HG03354 (cell line): ENCODE measurements around the gene MAD1L1.

Experiments used
- ATAC-seq: cut with Tn5 transposase; IDR thresholded peaks from one replicate; pipeline ENCODE4 v1.9.1; 2021; ENCODE audit warnings: mild to moderate bottlenecking; ENCODE audit not compliant: unreplicated experiment, poor library complexity, severe bottlenecking

Gene MAD1L1

DNA sequence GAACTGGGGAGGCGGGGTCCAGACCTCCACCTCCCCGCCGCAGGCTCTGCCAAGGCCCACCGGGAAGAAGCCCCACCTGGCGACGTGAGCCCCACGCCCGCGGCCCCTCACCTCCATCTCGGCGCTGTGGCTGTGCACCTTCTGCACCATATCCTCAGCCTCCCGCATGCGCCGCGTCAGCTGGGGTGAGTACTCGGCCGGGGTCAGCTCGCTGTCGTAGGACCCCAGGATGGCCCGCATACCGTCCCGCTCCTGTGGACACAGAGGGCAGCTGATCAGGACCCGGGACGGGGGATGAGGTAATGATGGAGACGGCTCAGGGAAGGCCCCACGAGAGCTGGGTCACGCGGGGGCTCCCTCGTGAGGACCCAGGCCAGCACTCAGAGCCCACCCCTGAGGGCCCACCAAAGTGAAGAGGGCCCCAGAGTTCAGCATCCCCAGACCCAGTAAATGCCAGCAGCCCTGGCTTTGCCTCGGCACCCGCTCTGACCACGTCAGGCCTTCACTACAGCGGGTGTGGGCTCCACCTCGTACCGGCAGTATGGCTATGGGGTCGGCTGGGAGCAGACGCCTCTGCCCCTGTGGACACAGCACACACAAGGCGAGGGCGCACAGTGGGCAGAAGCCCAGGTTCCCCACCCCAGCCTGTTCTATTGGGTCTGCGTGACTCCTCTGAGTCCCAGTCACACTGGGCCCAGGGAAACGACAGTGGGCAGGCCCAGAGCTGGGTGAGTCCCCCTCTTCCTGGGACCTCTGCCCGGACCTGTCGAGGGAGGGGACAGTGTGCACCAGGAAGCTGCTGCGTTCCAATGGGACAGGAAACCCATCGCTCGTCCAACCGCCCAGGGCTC lies 218.1 kb downstream of the MAD1L1 start:
- ATAC-seq = no peak

DNA sequence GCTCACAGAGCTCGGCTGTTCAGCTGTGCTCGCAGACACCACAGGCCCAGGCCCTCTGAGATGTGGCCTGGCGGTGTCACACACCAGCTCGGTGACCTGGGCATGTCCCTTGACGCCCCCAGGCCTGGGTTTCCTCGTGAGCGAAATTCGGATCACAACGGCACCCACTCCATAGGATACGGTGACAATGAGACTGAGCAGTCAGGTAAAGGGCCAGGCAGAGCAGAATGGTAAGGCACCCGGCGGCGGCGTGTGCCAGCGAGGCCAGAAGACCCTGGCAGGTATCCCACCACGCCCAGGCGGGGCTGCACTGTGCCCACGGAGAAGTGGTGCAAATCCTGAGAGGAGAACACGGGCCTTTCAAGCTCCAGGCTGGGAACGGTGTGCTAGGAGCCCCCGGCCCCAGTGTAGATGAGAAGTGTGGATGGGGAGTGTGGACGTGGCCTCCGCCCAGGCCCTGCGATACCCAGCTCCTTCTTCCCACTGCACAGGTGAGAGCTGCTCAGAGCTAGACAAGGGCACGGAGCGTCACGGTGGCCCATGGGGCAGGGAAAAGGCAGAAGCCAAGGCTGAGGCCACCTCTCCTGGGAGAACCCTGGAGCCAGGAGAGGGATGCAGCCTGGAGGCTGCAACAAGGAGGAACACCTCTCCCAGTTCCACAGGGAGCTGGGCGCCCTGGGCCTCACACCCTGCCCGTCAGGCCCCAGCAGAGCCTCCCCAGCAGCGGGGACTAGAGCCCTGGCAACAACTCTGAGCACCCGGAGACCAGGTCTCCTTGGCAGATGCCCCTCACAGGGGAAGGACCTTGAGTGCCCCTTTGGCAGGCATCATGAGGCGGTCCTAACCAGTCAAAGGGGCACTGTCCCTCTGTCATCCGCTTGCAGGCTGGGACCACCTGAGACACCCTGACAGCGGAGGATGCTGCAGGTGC lies 219.1 kb downstream of the MAD1L1 start:
- ATAC-seq = no peak

- no peak for ATAC-seq
Observed at GRCh38 chr7:2012981-2013380, 219.8 kb downstream of the MAD1L1 start.

DNA sequence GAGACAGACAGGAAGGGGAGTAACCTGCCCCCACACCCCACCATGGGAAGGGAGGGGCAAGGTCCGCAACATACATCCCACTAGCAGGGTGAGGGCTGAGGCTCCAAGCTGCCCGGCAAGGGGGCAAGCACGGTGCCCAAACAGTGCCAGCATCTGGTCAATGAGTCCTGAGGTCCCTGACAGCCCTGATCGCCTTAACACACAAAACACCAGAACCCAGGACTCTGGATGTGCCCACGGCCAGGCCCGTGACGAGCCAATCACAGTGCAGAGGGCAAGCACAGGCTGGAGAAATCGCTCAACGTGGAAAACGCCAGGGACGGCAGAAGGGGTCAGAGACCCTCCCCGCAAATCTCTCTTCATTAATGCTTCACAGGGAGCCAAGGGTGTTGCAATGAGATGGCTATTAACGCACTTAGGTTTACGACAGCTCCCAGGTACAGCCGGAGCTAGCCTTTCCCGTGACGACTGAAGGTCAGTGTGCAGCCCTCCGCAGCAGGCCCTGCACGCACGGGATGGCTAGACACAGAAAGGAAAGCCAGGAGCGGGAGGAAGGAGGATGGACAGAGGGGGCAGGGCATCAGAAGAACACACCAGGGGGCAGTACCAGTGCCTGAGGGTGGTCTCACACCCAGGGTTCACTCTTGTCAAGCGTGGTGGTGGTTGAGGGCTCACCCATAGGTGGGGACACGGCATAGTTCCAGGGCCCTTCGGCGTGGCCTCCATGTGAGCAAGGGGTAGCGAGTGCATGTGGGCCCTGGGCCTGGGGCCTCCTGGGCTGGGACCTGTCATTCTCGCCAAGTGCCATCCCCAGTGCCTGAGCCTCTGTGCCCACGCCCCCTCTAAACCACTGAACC lies 220.5 kb downstream of the MAD1L1 start:
- no peak for ATAC-seq

DNA sequence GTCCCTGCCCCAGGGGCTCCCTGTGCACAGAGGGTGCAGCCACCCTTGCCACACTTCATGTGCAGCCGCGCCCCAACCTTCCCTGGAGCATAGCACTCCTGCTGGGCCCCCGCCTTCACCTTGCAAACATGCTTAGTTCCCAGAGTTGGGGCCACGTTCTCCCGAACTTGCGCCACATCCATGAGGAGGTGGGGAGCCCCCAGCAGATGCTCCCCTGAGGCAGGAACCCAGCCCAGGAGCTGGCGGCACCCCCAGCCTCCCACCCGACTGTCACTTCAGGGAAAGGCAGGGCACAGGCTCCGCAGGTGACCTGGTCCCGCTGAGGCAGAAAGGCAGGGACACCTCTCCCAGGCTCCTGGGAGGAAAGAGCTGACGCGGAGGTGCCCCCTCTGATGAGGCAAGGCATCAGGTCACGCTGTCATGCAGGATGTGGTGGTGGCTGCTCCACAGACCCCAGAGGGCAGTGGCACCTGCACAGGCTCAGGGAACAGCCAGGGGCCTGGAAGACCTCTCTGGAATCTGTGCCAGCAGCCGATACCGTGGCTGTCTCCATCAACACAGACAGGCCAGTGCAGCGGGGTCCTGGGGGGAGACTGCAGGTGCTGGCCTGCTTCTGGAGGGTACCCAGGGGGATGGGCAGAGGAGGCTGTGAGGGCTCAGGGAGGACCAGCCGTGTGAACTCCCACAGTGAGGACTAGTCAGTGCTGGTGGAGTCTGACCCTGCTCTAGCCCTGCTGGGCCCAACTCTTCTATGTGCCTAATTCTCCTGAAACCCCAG lies 221.3 kb downstream of the MAD1L1 start:
- no peak for ATAC-seq

- no peak for ATAC-seq
Observed at GRCh38 chr7:2010551-2011265, 222.0 kb downstream of the MAD1L1 start.

DNA sequence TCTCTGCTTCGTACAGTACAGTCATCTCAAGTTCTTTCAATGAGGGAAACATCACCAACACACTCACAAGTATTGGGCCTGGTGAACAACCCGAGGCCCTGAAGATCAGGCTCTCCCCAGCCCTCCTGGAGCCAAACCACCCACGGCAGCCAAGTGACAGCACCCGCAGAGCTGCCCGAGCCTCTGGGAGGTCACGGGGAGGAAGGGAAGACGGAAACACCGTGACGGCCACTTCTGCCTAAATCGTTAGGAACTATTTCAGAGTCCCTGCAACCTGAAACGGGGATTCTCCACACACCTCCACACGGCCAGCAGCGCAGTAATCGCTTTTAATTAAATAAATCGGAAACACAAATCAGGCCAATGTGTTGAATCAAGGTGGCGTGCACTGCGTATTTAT lies 222.6 kb downstream of the MAD1L1 start:
- no peak for ATAC-seq

DNA sequence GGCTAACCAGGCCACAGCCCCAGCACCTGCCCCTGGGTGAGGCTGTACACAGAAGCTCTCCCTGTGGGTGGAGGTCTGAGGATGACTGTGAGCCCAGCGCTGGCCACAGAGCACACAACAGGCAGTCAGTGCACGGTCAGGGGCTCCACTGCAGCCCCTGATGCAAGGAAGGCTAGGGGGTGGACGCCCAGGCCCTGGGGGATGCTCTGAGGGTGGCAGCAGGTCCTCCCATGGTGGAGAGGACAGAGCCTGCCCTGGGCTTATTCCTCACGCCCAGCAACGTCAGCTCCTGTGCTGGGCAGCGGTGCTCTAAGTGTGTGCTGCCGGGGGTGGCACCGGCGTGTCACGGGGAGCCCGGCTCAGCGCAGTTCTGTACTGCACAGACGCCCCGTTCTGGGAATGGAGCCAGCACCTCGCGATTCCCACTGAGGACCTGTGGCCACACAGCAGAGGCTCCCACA lies 223.2 kb downstream of the MAD1L1 start:
- ATAC-seq = no peak

DNA sequence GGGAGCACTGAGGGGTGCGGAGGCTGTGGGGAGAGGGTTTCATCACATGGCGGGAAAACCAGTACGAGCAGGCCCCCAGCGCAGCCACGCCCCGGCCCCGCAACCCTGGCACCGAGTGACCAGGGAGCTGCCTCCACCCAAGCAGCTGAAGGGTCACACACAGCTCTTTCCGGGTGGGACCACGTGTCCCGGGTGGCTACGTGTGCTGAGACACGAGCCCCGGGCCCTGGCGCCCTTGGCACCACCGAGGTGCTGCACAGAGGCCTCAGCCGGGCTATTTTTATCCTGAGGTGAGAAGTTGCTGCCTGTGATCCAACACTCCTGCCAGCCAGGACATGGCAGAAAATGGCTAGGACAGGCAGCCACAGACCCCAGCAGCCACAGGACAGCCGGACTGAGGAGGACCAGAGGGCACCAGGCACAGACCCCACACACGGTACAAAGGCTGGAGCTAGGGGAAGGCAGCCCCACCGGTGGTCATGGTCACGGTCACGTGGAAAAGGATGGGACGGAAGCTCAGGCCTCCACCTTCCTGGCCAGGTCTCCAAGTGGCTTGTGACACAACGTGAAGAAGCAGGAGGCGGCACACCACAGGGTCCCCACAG lies 223.7 kb downstream of the MAD1L1 start:
- no peak for ATAC-seq

DNA sequence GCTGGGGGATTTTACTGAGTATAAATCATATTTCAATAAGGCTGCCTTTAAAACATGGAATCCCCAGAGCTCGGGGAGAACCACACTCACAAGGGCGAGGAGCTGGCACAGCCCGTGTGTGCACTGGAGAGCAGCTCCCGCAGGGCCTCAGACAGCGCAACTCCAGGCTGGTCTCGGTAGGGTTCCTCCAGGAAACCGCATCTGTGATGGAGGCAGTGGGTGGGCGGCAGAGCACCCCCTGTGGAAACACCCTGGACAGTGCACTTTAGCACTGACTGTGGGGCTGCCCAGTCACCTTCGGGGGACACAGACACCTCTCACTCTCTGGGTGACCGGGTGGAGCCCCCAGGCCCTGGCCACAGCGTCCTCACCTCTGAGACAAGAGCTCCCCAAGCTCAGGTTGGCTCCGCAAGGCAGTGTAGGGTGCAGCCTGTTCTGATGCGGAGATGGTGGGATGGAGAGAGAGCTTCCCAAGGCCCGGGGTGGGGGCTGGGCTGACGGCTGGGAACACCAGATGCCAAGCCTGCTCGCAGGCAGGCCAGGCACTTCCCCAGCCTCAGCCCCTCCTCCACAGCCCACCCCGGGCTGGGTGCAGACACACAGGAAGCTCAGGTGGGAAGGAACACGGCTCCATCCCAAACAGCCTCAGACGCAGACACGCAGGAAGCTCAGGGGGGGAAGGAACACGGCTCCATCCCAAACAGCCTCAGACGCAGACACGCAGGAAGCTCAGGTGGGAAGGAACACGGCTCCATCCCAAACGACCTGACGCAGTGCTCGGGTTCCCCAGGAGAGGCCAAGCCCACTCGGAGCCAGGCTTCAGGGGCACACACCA lies 224.4 kb downstream of the MAD1L1 start:
- ATAC-seq = no peak

GRCh38 chr7:2007551-2007950 lies 225.2 kb downstream of the MAD1L1 start:
- ATAC-seq = no peak

DNA sequence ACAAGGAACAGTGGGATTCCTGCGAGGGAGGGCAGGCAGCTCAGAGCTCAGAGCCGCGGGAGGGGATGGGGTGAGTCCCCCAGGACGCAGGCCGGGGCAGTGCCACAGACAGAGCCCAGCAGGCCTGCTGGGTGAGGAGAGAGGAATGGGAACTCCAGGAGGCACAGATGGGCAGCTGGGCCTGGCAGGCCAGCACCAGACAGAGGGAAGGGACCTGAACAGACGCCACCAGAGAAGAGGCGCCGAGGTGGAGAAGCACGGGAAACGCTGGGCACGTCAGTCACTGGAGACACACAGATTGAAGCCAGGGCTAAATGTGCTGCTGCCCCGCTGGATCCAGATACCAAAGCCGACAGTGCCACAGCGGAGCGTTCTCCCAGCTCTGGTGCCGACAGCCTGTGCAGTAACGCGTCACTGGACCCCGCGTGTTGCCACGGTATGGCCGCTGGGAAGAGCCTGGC lies 225.8 kb downstream of the MAD1L1 start:
- ATAC-seq = no peak

DNA sequence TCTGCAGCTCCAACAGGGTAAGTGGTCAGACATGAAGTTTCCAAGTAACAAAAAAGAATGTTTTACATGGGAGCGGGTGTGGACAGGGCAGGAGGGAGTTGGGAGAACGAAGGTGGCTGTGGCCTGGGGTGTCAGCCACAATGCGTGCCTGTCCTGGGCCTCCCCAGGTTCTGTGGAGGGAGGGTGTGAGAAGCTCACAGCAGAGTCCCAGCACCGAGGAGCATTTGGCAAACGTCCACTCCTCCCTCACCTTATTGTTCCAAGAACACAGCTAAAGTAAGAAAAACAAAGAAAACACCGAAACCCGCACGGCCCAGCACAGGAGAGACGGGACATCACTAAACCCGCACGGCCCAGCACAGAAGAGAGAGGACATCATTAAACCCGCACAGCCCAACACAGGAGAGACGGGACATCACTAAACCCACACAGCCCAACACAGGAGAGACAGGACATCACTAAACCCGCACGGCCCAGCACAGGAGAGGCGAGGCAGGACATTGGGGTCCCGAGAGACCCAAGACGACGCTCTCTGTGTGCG lies 226.4 kb downstream of the MAD1L1 start:
- no peak for ATAC-seq

- no peak for ATAC-seq
Observed at GRCh38 chr7:2005786-2006185, 227.0 kb downstream of the MAD1L1 start.

DNA sequence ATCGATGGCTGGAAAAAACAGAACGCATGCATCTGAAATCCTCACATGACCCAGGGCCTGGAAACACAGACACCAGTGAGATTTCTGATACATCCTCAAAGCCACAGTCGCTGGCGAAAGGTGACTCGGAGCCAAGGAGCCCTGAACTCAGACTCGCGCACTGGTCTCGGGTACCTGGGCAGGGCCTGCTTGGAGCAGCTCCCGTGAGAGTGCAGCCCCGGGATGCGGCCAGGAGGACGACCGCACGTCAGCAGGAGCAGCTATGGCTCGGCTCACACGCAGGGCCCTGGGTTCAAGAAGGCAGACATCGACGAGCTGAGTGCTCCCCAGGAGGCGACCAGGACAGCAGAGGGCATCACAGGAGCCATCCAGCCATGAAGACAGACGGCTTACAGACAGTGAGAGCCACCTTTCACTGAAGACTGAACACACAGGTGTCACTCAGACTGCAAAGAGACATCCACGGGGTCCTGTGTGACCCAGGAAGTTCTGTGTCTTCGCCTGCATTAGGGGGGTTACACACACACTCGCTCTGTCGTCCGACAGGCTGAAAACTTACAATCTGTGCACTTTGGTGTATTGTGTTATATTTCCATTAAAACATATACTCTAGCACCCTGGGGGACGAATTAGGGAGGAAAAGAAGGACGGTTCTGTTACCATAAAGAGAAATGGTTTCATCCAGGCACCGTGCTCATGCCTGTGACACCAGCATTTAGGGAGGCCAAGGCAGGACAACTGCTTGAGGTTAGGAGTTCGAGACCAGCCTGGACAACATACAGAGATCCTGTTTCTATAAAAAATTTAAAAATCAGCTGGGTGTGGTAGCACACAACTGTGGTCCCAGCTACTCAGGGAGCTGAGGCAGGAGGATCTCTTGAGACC lies 227.7 kb downstream of the MAD1L1 start:
- ATAC-seq = no peak
